Chondrocyte (in vitro differentiated cells): ENCODE results near the gene UBE2R2. TPM values are rescaled to one million over a fixed set of nuclear protein-coding genes. Genes with fewer than 3 reads are reported as not detected.
"Not testable (repeated sequence)": the region's sequence is repeated elsewhere in the genome, so short reads cannot be mapped to it uniquely, and the experiment has no call there.

Experiments
- DNase-seq: peaks from one replicate; pipeline ENCODE4 v3.0.0; 2021; ENCODE audit warnings: mixed read lengths, low spot score
- H3K27ac Mint-ChIP-seq: one replicate; pipeline ENCODE4 v1.8.0; 2021; ENCODE audit warnings: mild to moderate bottlenecking, moderate library complexity, mixed read lengths; ENCODE audit not compliant: unreplicated experiment
- H3K27me3 Mint-ChIP-seq: 2 replicates; pipeline ENCODE4 v1.8.0; 2021; ENCODE audit warnings: low read depth, mixed read lengths
- H3K36me3 Mint-ChIP-seq: 2 replicates; pipeline ENCODE4 v1.8.0; 2021; ENCODE audit warnings: low read depth, mixed read lengths
- H3K4me1 Mint-ChIP-seq: 2 replicates; pipeline ENCODE4 v1.8.0; 2021; ENCODE audit warnings: low read depth, mild to moderate bottlenecking, mixed read lengths
- H3K4me3 Mint-ChIP-seq: one replicate; pipeline ENCODE4 v1.8.0; 2021; ENCODE audit warnings: mild to moderate bottlenecking, moderate library complexity, mixed read lengths; ENCODE audit not compliant: unreplicated experiment
- H3K9me3 Mint-ChIP-seq: 2 replicates; pipeline ENCODE4 v1.8.0; 2021; ENCODE audit warnings: low read depth, mixed read lengths
- CTCF ChIP-seq: fragments of 200-600 bp; sonication (generic); IDR thresholded peaks from 2 replicates; pipeline ENCODE4 v1.5.0; 2021; ENCODE audit warnings: antibody characterized with exemption, mild to moderate bottlenecking, moderate library complexity
- total RNA-seq: library from RNA; stranded (reverse); gene quantifications from 3 replicates; pipeline ENCODE4 v1.2.1, GENCODE V29; 2021

Gene UBE2R2
- total RNA-seq, 1 donor from 2014 or later, result 48.8 TPM

GRCh38 chr9:33835625-33836260 lies 18.8 kb downstream of the UBE2R2 start:
- Mint-ChIP-seq H3K4me3 (no peak overlapping the region), H3K27ac (peak overlapping the region; percentile 74), H3K27me3 (no peaks in the 10 kb centered on the region), H3K9me3 (no peaks in the 10 kb centered on the region), H3K36me3 (no peaks in the 10 kb centered on the region), H3K4me1 (peaks cover 33% of the 10 kb centered on the region)
- no peak for DNase-seq
- TF ChIP-seq CTCF, result no peak

GRCh38 chr9:33836261-33836660 lies 19.3 kb downstream of the UBE2R2 start:
- not testable (repeated sequence) for H3K36me3 Mint-ChIP-seq, DNase-seq
- peaks cover 33% of the 10 kb centered on the region for H3K4me1 Mint-ChIP-seq

GRCh38 chr9:33837138-33837537 lies 20.2 kb downstream of the UBE2R2 start:
- Mint-ChIP-seq H3K4me1 (peaks cover 42% of the 10 kb centered on the region), H3K27me3 (no peaks in the 10 kb centered on the region), H3K4me3 (no peak overlapping the region), H3K27ac (peak overlapping the region; percentile 50), H3K9me3 (no peaks in the 10 kb centered on the region), H3K36me3 (no peaks in the 10 kb centered on the region)
- no peak for TF ChIP-seq CTCF
- no peak for DNase-seq

More at GRCh38 chr9:33836261-33836660, 19.3 kb downstream of the UBE2R2 start:
- H3K27me3 Mint-ChIP-seq, H3K4me3 Mint-ChIP-seq, H3K9me3 Mint-ChIP-seq: not testable (repeated sequence)
- peak overlapping the region; percentile 76 for H3K27ac Mint-ChIP-seq

- Mint-ChIP-seq H3K27ac (peak overlapping the region; percentile 43), H3K9me3 (no peaks in the 10 kb centered on the region), H3K27me3 (no peaks in the 10 kb centered on the region), H3K36me3 (no peaks in the 10 kb centered on the region), H3K4me1 (peaks cover 54% of the 10 kb centered on the region), H3K4me3 (no peak overlapping the region)
- no peak for TF ChIP-seq CTCF
- DNase-seq, result no peak
Measured at GRCh38 chr9:33840381-33840780, 23.4 kb downstream of the UBE2R2 start.

- TF ChIP-seq CTCF, result no peak
- no peaks in the 10 kb centered on the region for H3K36me3 Mint-ChIP-seq
- H3K27me3 Mint-ChIP-seq, result no peaks in the 10 kb centered on the region
- H3K4me1 Mint-ChIP-seq, result peaks cover 54% of the 10 kb centered on the region
- no peaks in the 10 kb centered on the region for H3K9me3 Mint-ChIP-seq
- H3K27ac Mint-ChIP-seq, result peak overlapping the region; percentile 74
- H3K4me3 Mint-ChIP-seq, result no peak overlapping the region
- no peak for DNase-seq
Measured at GRCh38 chr9:33843312-33843961, 26.5 kb downstream of the UBE2R2 start.

GRCh38 chr9:33846231-33846630 lies 29.3 kb downstream of the UBE2R2 start:
- H3K27me3 Mint-ChIP-seq, result no peaks in the 10 kb centered on the region
- peaks cover 52% of the 10 kb centered on the region for H3K4me1 Mint-ChIP-seq
- no peaks in the 10 kb centered on the region for H3K9me3 Mint-ChIP-seq
- H3K4me3 Mint-ChIP-seq, result no peak overlapping the region
- no peak for TF ChIP-seq CTCF
- no peaks in the 10 kb centered on the region for H3K36me3 Mint-ChIP-seq
- peak overlapping the region; percentile 13 for H3K27ac Mint-ChIP-seq
- DNase-seq, result no peak

GRCh38 chr9:33847894-33848205 lies 30.9 kb downstream of the UBE2R2 start:
- H3K27me3 Mint-ChIP-seq, H3K4me3 Mint-ChIP-seq, H3K36me3 Mint-ChIP-seq, H3K9me3 Mint-ChIP-seq, H3K27ac Mint-ChIP-seq, DNase-seq: not testable (repeated sequence)
- H3K4me1 Mint-ChIP-seq, result peaks cover 49% of the 10 kb centered on the region
